Measurements from ENCODE around the gene MSGN1.

MSGN1 gene

GRCh38 chr2:17846676-17847075 lies 30.4 kb downstream of the MSGN1 start:
- TF ChIP-seq ISL1 (CRISPR knock-in tag; IDR thresholded peaks at IDR 0.05): no peak
- TF ChIP-seq ESRRG (CRISPR knock-in tag; IDR thresholded peaks at IDR 0.05): no peak
- no peak for TF ChIP-seq TOX (CRISPR knock-in tag; IDR thresholded peaks at IDR 0.05; ENCODE audit: borderline replicate concordance)
- no peak for TF ChIP-seq ZNF70 (CRISPR knock-in tag; IDR thresholded peaks at IDR 0.05)
- TF ChIP-seq, protein P1, sequence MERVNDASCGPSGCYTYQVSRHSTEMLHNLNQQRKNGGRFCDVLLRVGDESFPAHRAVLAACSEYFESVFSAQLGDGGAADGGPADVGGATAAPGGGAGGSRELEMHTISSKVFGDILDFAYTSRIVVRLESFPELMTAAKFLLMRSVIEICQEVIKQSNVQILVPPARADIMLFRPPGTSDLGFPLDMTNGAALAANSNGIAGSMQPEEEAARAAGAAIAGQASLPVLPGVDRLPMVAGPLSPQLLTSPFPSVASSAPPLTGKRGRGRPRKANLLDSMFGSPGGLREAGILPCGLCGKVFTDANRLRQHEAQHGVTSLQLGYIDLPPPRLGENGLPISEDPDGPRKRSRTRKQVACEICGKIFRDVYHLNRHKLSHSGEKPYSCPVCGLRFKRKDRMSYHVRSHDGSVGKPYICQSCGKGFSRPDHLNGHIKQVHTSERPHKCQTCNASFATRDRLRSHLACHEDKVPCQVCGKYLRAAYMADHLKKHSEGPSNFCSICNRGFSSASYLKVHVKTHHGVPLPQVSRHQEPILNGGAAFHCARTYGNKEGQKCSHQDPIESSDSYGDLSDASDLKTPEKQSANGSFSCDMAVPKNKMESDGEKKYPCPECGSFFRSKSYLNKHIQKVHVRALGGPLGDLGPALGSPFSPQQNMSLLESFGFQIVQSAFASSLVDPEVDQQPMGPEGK (CRISPR knock-in tag; IDR thresholded peaks at IDR 0.05; ENCODE audit: borderline replicate concordance): no peak
- TF ChIP-seq, protein P2, sequence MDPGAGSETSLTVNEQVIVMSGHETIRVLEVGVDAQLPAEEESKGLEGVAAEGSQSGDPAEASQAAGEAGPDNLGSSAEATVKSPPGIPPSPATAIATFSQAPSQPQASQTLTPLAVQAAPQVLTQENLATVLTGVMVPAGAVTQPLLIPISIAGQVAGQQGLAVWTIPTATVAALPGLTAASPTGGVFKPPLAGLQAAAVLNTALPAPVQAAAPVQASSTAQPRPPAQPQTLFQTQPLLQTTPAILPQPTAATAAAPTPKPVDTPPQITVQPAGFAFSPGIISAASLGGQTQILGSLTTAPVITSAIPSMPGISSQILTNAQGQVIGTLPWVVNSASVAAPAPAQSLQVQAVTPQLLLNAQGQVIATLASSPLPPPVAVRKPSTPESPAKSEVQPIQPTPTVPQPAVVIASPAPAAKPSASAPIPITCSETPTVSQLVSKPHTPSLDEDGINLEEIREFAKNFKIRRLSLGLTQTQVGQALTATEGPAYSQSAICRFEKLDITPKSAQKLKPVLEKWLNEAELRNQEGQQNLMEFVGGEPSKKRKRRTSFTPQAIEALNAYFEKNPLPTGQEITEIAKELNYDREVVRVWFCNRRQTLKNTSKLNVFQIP (CRISPR knock-in tag; IDR thresholded peaks at IDR 0.05; ENCODE audit: borderline replicate concordance, low read depth): no peak
- no peak for TF ChIP-seq ZC3H10 (CRISPR knock-in tag; IDR thresholded peaks at IDR 0.05)
- no peak for TF ChIP-seq CSDC2 (CRISPR knock-in tag; IDR thresholded peaks at IDR 0.05)
- TF ChIP-seq TCF4 (CRISPR knock-in tag; IDR thresholded peaks at IDR 0.05; ENCODE audit: borderline replicate concordance): no peak
- no peak for TF ChIP-seq ARNTL (CRISPR knock-in tag; IDR thresholded peaks at IDR 0.05; ENCODE audit: borderline replicate concordance, low read depth)
- TF ChIP-seq RARB (CRISPR knock-in tag; IDR thresholded peaks at IDR 0.05): no peak
- no peak for ATAC-seq

GRCh38 chr2:17847236-17847635 lies 31.0 kb downstream of the MSGN1 start:
- no peak for ATAC-seq
- no peak for TF ChIP-seq TCF4 (CRISPR knock-in tag; IDR thresholded peaks at IDR 0.05; ENCODE audit: borderline replicate concordance)
- TF ChIP-seq, protein P1 (CRISPR knock-in tag; IDR thresholded peaks at IDR 0.05; ENCODE audit: borderline replicate concordance): no peak
- no peak for TF ChIP-seq BACH2 (CRISPR knock-in tag; IDR thresholded peaks at IDR 0.05; ENCODE audit: borderline replicate concordance)
- TF ChIP-seq PPARA (CRISPR knock-in tag; IDR thresholded peaks at IDR 0.05; ENCODE audit: borderline replicate concordance): no peak
- TF ChIP-seq ZNF565 (CRISPR knock-in tag; conservative IDR thresholded peaks at IDR 0.05; ENCODE audit: low read depth): no peak
- no peak for TF ChIP-seq SNAI2 (CRISPR knock-in tag; IDR thresholded peaks at IDR 0.05)
- TF ChIP-seq OSR1 (CRISPR knock-in tag; IDR thresholded peaks at IDR 0.05): no peak
- TF ChIP-seq, protein P3, sequence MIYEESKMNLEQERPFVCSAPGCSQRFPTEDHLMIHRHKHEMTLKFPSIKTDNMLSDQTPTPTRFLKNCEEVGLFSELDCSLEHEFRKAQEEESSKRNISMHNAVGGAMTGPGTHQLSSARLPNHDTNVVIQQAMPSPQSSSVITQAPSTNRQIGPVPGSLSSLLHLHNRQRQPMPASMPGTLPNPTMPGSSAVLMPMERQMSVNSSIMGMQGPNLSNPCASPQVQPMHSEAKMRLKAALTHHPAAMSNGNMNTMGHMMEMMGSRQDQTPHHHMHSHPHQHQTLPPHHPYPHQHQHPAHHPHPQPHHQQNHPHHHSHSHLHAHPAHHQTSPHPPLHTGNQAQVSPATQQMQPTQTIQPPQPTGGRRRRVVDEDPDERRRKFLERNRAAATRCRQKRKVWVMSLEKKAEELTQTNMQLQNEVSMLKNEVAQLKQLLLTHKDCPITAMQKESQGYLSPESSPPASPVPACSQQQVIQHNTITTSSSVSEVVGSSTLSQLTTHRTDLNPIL (CRISPR knock-in tag; IDR thresholded peaks at IDR 0.05; ENCODE audit: low read depth): no peak
- TF ChIP-seq, protein P4, sequence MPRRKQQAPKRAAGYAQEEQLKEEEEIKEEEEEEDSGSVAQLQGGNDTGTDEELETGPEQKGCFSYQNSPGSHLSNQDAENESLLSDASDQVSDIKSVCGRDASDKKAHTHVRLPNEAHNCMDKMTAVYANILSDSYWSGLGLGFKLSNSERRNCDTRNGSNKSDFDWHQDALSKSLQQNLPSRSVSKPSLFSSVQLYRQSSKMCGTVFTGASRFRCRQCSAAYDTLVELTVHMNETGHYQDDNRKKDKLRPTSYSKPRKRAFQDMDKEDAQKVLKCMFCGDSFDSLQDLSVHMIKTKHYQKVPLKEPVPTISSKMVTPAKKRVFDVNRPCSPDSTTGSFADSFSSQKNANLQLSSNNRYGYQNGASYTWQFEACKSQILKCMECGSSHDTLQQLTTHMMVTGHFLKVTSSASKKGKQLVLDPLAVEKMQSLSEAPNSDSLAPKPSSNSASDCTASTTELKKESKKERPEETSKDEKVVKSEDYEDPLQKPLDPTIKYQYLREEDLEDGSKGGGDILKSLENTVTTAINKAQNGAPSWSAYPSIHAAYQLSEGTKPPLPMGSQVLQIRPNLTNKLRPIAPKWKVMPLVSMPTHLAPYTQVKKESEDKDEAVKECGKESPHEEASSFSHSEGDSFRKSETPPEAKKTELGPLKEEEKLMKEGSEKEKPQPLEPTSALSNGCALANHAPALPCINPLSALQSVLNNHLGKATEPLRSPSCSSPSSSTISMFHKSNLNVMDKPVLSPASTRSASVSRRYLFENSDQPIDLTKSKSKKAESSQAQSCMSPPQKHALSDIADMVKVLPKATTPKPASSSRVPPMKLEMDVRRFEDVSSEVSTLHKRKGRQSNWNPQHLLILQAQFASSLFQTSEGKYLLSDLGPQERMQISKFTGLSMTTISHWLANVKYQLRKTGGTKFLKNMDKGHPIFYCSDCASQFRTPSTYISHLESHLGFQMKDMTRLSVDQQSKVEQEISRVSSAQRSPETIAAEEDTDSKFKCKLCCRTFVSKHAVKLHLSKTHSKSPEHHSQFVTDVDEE (CRISPR knock-in tag; IDR thresholded peaks at IDR 0.05): no peak
- no peak for TF ChIP-seq CSDC2 (CRISPR knock-in tag; IDR thresholded peaks at IDR 0.05)
- TF ChIP-seq GLIS3 (CRISPR knock-in tag; IDR thresholded peaks at IDR 0.05): no peak
- TF ChIP-seq ARNTL (CRISPR knock-in tag; IDR thresholded peaks at IDR 0.05; ENCODE audit: borderline replicate concordance, low read depth): no peak
- TF ChIP-seq ISL1 (CRISPR knock-in tag; IDR thresholded peaks at IDR 0.05): no peak
- TF ChIP-seq ZFP3 (CRISPR knock-in tag; IDR thresholded peaks at IDR 0.05): no peak
- TF ChIP-seq ZNF8 (CRISPR knock-in tag; IDR thresholded peaks at IDR 0.05): no peak
- TF ChIP-seq TOX (CRISPR knock-in tag; IDR thresholded peaks at IDR 0.05; ENCODE audit: borderline replicate concordance): no peak
- TF ChIP-seq, protein P2 (CRISPR knock-in tag; IDR thresholded peaks at IDR 0.05; ENCODE audit: borderline replicate concordance, low read depth): no peak
- TF ChIP-seq ZNF70 (CRISPR knock-in tag; IDR thresholded peaks at IDR 0.05): no peak
